Stimulated activated naive B cell treated with anti-CD40 and anti-IgM and Interleukin-4, amounts not matched to agents 10 μg/mL and 1 μg/mL and 100 μg/mL, for 72 hours (primary cell): ENCODE data around the gene GPRC5D.

Experiments used
- ATAC-seq, 2 donors: fragments of 150-1000 bp; cut with Tn5 transposase; replicated peaks; 2 replicates each; pipeline ENCODE4 v1.10.0; 2021; ENCODE audit warnings: moderate library complexity in 1 of 2
- DNase-seq: peaks from one replicate; pipeline ENCODE4 v3.0.0; 2021
- H3K27ac Mint-ChIP-seq: one replicate; pipeline ENCODE4 v1.8.0; 2022; ENCODE audit warnings: mild to moderate bottlenecking, mixed read lengths
- H3K27me3 Mint-ChIP-seq, 2 donors: one replicate each; pipeline ENCODE4 v1.8.0; 2022; ENCODE audit warnings: mixed read lengths in 2 of 2
- H3K36me3 Mint-ChIP-seq, 2 donors: one replicate each; pipeline ENCODE4 v1.8.0; 2022; ENCODE audit warnings: mixed read lengths in 2 of 2, mild to moderate bottlenecking in 1 of 2
- H3K4me1 Mint-ChIP-seq, 2 donors: one replicate each; pipeline ENCODE4 v1.8.0; 2022; ENCODE audit warnings: mixed read lengths in 2 of 2, mild to moderate bottlenecking in 1 of 2
- H3K4me3 Mint-ChIP-seq, 2 donors: one replicate each; pipeline ENCODE4 v1.8.0; 2022; ENCODE audit warnings: mild to moderate bottlenecking in 2 of 2, mixed read lengths in 2 of 2, moderate library complexity in 1 of 2
- H3K9me3 Mint-ChIP-seq, 2 donors: one replicate each; pipeline ENCODE4 v1.8.0; 2022; ENCODE audit warnings: mixed read lengths in 2 of 2, mild to moderate bottlenecking in 1 of 2

Gene GPRC5D

GRCh38 chr12:12990700-12991468, 38.9 kb upstream of the GPRC5D start:
- Mint-ChIP-seq H3K4me1 (peaks cover 10 to 22% of the 10 kb centered on the region in 2 donors), H3K4me3 (no peak overlapping the region), H3K36me3 (peaks cover 11 to 13% of the 10 kb centered on the region in 2 donors), H3K27ac (no peak overlapping the region), H3K9me3 (peaks cover 2 to 4% of the 10 kb centered on the region in 2 donors), H3K27me3 (no peaks in the 10 kb centered on the region)
- DNase-seq (no peak), ATAC-seq (no peak)

GRCh38 chr12:12987421-12987820, 35.5 kb upstream of the GPRC5D start:
- Mint-ChIP-seq H3K9me3 (no peaks in the 10 kb centered on the region), H3K27ac (no peak overlapping the region), H3K4me1 (peaks cover 5 to 12% of the 10 kb centered on the region in 2 donors), H3K4me3 (no peak overlapping the region), H3K27me3 (no peaks in the 10 kb centered on the region), H3K36me3 (peaks cover 10 to 16% of the 10 kb centered on the region in 2 donors)
- ATAC-seq (no peak), DNase-seq (no peak)

- peaks cover 10 to 16% of the 10 kb centered on the region in 2 donors for H3K36me3 Mint-ChIP-seq
- H3K4me3 Mint-ChIP-seq: no peak overlapping the region
- peaks cover 4 to 11% of the 10 kb centered on the region in 2 donors for H3K4me1 Mint-ChIP-seq
- H3K27me3 Mint-ChIP-seq: no peaks in the 10 kb centered on the region
- H3K27ac Mint-ChIP-seq: no peak overlapping the region
- ATAC-seq (no peak), DNase-seq (no peak)
- H3K9me3 Mint-ChIP-seq: no peaks in the 10 kb centered on the region
Observed at GRCh38 chr12:12986775-12987331, 34.9 kb upstream of the GPRC5D start.

GRCh38 chr12:12985817-12986408, 33.9 kb upstream of the GPRC5D start:
- Mint-ChIP-seq H3K27me3 (no peaks in the 10 kb centered on the region), H3K36me3 (peaks cover 9 to 15% of the 10 kb centered on the region in 2 donors), H3K9me3 (no peaks in the 10 kb centered on the region), H3K4me1 (peaks cover 1% of the 10 kb centered on the region in 2 donors), H3K4me3 (no peak overlapping the region), H3K27ac (no peak overlapping the region)
- peak; percentile 60 to 67 for ATAC-seq
- DNase-seq: no peak

- no peaks in the 10 kb centered on the region for H3K9me3 Mint-ChIP-seq
- no peaks in the 10 kb centered on the region for H3K27me3 Mint-ChIP-seq
- peaks cover 6 to 13% of the 10 kb centered on the region in 2 donors for H3K36me3 Mint-ChIP-seq
- no peak overlapping the region for H3K4me3 Mint-ChIP-seq
- no peak for DNase-seq
- no peak overlapping the region for H3K27ac Mint-ChIP-seq
- no peak for ATAC-seq
- no peaks in the 10 kb centered on the region for H3K4me1 Mint-ChIP-seq
Observed at GRCh38 chr12:12984149-12984548, 32.2 kb upstream of the GPRC5D start.

GRCh38 chr12:12983420-12984035, 31.6 kb upstream of the GPRC5D start:
- Mint-ChIP-seq H3K9me3 (no peaks in the 10 kb centered on the region), H3K4me1 (no peaks in the 10 kb centered on the region), H3K36me3 (peaks cover 6 to 13% of the 10 kb centered on the region in 2 donors), H3K27ac (no peak overlapping the region), H3K27me3 (no peaks in the 10 kb centered on the region), H3K4me3 (no peak overlapping the region)
- ATAC-seq: no peak
- DNase-seq: no peak

GRCh38 chr12:12982331-12982730, 30.4 kb upstream of the GPRC5D start:
- Mint-ChIP-seq H3K27ac (no peak overlapping the region), H3K4me1 (no peaks in the 10 kb centered on the region), H3K36me3 (peaks cover 3 to 17% of the 10 kb centered on the region in 2 donors), H3K27me3 (no peaks in the 10 kb centered on the region), H3K9me3 (no peaks in the 10 kb centered on the region), H3K4me3 (no peak overlapping the region)
- ATAC-seq (no peak), DNase-seq (no peak)

- ATAC-seq: no peak
- DNase-seq: no peak
- peaks cover 6 to 16% of the 10 kb centered on the region in 2 donors for H3K36me3 Mint-ChIP-seq
- H3K27ac Mint-ChIP-seq: no peak overlapping the region
- H3K4me1 Mint-ChIP-seq: no peaks in the 10 kb centered on the region
- H3K27me3 Mint-ChIP-seq: no peaks in the 10 kb centered on the region
- no peak overlapping the region for H3K4me3 Mint-ChIP-seq
- no peaks in the 10 kb centered on the region for H3K9me3 Mint-ChIP-seq
Observed at GRCh38 chr12:12979731-12980259, 27.8 kb upstream of the GPRC5D start.

GRCh38 chr12:12979126-12979525, 27.2 kb upstream of the GPRC5D start:
- Mint-ChIP-seq H3K27ac (no peak overlapping the region), H3K4me3 (no peak overlapping the region), H3K9me3 (peaks cover 0 to 3% of the 10 kb centered on the region in 2 donors), H3K4me1 (no peaks in the 10 kb centered on the region), H3K36me3 (peaks cover 10 to 17% of the 10 kb centered on the region in 2 donors), H3K27me3 (no peaks in the 10 kb centered on the region)
- ATAC-seq (no peak), DNase-seq (no peak)

GRCh38 chr12:12977231-12977630, 25.3 kb upstream of the GPRC5D start:
- Mint-ChIP-seq H3K27me3 (no peaks in the 10 kb centered on the region), H3K4me1 (no peaks in the 10 kb centered on the region), H3K27ac (no peak overlapping the region), H3K9me3 (peaks cover 11 to 13% of the 10 kb centered on the region in 2 donors), H3K36me3 (peaks cover 25 to 31% of the 10 kb centered on the region in 2 donors), H3K4me3 (no peak overlapping the region)
- ATAC-seq: no peak
- DNase-seq: no peak

- Mint-ChIP-seq H3K4me3 (no peak overlapping the region), H3K36me3 (peaks cover 28 to 38% of the 10 kb centered on the region in 2 donors), H3K27ac (no peak overlapping the region), H3K9me3 (peaks cover 15% of the 10 kb centered on the region in 2 donors), H3K4me1 (no peaks in the 10 kb centered on the region), H3K27me3 (no peaks in the 10 kb centered on the region)
- ATAC-seq: no peak
- no peak for DNase-seq
Observed at GRCh38 chr12:12976366-12976765, 24.4 kb upstream of the GPRC5D start.

- Mint-ChIP-seq H3K4me1 (no peaks in the 10 kb centered on the region), H3K27me3 (no peaks in the 10 kb centered on the region)
Observed at GRCh38 chr12:12975322-12976077, 23.5 kb upstream of the GPRC5D start.

GRCh38 chr12:12974211-12974610, 22.2 kb upstream of the GPRC5D start:
- Mint-ChIP-seq H3K27me3 (no peaks in the 10 kb centered on the region), H3K4me1 (no peaks in the 10 kb centered on the region), H3K27ac (no peak overlapping the region), H3K4me3 (no peak overlapping the region), H3K36me3 (peaks cover 28 to 40% of the 10 kb centered on the region in 2 donors), H3K9me3 (peaks cover 15% of the 10 kb centered on the region in 2 donors)
- ATAC-seq (no peak), DNase-seq (no peak)

More at GRCh38 chr12:12975322-12976077, 23.5 kb upstream of the GPRC5D start:
- no peak for DNase-seq
- no peak for ATAC-seq
- Mint-ChIP-seq H3K27ac (no peak overlapping the region), H3K4me3 (no peak overlapping the region), H3K9me3 (peaks cover 15% of the 10 kb centered on the region in 2 donors), H3K36me3 (peaks cover 28 to 40% of the 10 kb centered on the region in 2 donors)

- Mint-ChIP-seq H3K36me3 (peaks cover 30 to 44% of the 10 kb centered on the region in 2 donors), H3K4me1 (no peaks in the 10 kb centered on the region), H3K4me3 (no peak overlapping the region), H3K27me3 (no peaks in the 10 kb centered on the region), H3K9me3 (peaks cover 15% of the 10 kb centered on the region in 2 donors), H3K27ac (no peak overlapping the region)
- no peak for ATAC-seq
- DNase-seq: no peak
Observed at GRCh38 chr12:12973019-12973418, 21.0 kb upstream of the GPRC5D start.
